NCI-H2196 treated with DMSO at 0.1 percent for 48 hours (cell line): ENCODE measurements around the gene C10orf105.

Source experiments
- DNase-seq: peaks from one replicate; lab custom pipeline; 2025; ENCODE audit not compliant: unreplicated experiment; lab: John Stamatoyannopoulos, UW

C10orf105 gene, protein sequence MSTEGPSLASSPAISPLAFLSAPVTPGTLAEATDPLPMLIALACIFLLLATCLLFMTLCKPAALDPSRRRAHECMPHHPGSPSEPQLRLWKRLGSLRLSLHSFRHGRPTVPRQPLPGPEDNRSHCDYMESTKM

GRCh38 chr10:71719464-71720201, at the start of gene C10orf105:
Gene C10orf105 (minus strand): TSS chr10:71719778. CDS start chr10:71716337, 3,441 bp downstream.
- no peak for DNase-seq

DNA sequence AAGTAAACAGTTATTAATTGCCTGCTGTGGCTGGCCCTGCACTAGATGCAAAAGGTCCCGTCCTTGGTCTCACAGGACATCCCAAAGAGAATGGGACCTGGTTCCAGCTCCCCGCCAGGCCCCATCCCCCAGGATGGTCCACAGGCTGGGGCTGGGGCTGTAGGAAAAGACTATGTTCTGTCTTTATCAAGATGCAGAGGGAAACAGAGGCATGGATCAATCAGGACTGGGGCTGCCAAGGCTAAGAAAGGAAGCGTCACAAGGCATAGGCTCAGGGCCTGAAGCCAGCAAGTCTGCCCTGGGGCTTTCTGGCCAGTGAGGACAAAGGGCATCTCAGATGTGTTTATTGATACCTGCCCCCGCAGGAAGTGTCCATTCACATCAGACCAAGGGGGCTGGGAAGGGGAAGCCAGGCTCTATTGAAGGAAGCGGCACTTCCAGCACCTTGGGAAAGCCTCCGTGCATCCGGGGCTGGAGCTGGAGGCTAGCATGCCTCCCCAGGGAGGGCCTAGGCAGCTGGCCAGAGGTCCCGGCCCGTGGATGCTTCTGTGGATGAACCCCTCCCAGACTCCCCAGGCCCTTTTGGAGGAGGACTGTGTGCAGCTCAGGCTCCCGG, 48.0 kb upstream of the C10orf105 start:
- no peak for DNase-seq

DNA sequence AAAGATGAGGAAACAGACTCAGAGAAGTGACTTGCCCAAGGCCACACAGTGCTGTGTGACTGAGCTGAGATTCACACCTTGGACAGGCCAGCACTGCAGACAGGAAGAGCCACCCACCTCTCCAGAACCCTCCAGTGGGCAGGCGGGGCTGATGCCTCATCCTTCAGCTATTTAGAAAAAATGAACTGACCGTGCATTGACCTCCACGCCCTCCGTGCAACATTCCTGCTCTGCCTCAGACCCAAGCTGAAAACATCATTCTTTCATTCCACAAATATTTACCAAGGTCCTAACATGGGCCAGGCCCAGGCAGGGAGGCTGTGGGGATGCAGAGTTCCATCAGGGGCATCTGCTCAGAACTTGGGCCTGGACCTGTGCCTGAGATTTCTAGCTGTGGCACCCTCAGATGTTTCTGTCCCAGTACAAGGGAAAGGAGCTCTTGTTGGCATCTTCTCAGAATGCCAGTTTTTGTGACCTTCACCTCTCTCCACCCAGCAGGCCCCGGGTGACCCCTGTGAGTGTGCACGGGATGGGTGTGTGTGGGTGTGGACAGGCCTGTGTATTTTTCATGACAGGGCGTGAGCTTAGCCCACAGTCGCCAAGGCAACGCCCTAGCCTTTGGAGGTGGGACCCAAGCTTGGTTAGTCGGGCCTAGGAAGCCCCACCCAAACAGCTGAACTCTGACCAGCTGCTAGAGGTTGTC, 47.3 kb upstream of the C10orf105 start:
- no peak for DNase-seq

DNA sequence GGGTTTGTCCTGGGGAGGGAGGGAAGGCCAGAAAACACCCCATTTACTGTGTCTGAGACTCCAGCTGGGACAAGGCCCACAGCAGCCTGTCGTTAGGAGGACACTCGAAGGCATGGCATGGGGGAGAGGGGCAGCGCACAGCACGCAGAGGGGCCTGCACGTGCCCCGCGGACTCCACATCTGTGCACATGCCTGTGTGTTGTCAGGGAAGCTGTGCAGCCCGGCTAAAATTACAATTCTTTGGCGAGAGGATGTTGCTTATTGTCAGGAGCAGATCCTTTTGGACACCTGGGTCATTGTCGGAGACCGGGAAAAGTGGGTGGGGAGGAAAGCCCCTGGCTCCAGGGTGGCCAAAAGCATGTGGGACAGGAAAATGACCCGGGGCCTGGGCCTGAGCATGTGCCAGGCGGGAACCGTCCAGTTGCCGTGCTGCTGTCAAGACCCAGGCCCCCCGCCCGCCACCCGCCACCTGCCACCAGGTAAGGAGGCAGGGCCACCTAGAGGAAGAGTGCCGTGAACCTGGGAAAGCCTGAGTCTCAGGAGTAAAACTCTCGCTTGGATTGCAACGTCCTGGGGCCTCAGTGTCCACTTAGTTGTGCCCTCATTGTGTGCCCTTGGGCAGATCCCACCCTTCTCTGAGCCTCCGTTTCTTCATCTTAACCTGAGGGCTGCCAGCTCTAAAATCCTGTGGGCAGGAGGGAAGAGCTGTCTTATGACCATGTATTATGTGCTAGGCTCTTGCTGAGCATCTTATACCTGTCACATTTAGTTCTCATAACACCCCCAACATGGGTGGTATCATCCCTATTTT, 46.5 kb upstream of the C10orf105 start:
- no peak for DNase-seq

DNA sequence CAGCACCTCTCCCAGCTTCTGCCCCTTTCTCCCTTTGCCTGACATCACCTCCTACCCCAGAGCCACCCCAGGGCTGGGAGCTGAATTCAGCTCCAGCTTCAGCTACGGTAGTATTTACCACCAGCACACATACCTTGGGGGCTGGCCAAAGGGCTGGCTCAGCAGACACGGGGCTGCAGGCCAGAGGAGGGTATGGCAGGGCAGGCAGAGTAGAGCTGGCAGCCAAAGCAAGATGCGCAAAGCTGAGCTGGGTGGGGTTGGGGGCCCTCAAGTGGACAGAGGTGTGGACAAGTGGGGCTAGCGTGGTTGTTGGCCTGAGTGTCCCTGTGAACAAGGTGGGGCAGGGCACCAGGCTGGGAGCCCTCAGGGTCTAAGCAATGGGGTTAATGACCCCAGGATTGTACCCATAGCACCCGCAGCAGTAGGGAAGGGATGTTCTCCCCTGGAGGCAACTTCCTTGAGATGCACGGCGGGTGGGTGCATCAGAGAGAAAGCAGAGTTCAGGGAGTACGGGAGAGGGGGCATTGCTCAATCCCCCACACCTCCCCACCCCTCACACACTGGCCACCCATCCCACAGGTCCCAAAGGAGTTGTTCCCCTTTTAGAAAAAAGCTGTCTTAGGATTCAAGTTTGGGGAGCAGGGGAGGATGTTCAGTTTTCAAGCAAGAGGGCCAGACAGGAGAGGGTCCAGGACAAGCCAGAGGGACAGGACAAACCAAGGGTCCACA, 45.8 kb upstream of the C10orf105 start:
- DNase-seq = no peak

DNA sequence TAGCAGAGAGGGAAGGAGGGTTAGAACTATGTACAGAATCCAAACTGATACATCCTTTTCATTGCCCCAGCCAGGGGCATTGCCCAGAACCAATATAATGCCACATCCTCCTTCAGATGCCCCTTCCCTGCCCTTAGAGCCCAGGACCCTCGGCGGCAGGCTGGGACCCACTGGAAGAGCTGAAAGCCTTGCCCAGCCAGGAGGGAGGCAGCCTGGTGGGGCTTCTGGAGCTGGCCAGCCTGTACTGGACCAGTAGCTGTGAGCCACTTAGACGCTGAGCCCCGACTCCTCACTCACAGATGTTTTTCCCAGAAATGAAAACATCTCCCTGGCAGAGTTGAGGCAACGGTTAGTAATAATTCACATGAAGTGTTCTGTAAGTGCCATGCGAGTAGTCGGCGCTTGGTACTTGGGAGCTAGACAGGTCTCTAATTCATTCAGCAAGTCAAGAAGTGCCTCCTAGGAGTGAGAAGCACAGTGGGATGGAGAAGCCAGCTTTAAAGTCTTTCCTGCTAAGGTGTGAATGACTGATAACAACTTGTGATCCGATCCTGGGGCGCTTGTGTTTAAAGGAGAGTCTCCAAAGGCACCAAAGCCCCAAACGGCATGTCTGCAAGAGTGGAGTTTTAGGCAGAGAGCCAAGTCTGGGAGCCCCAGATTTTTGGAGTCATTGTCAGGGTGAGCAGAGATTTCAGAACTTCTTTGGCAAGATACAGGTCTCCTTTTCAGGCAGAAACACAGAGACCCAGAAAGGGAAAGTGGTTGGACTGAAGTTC, 44.0 kb upstream of the C10orf105 start:
- DNase-seq = no peak

DNA sequence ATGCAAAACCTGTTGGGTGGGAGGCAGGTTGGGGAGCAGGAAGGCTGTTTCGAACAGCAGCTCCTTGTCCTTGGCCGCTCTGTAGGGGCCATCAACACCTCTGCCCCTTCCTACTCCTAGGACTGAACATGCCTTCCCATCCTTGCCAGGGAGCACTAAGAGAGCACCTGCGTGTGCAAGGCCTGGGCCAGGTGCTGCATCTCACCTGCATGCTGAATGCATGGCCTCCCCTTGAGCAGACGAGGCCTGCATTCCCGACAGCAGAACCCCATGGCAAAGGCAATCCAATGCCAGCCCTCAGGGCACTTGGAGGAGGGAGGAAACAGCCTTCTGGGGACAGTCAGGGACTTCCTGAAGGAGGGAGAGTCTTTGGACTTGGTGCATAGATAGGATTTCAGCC, 42.7 kb upstream of the C10orf105 start:
- DNase-seq = no peak

DNA sequence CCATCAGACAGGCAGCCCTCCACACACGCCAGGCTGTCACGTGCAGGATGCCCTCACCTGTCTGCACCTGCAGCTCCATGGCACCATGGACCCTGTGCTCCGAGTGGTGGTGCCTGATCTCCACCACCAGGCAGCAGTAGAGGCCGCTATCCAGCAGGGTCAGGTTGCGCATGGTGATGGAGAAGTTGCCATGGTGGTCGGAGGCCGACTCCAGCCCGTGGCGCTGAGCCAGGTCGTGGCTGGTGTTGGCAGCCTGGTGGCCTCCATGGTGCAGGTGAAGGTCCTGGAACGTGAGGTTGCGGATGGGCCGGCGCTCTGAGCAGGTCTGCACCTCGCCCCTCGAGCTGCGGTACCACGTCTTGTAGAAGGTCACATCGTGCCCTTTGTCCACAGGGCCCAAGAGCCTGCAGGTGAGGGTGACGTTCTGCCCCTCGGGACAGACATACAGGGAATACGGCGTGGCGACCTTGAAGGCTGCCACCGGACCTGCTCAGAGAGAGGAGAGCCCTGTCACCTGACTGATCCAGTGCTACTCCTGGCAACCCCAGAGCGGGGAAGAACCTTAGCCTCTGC, 42.0 kb upstream of the C10orf105 start:
- no peak for DNase-seq

- no peak for DNase-seq
Measured at GRCh38 chr10:71761105-71761511, 41.5 kb upstream of the C10orf105 start.

DNA sequence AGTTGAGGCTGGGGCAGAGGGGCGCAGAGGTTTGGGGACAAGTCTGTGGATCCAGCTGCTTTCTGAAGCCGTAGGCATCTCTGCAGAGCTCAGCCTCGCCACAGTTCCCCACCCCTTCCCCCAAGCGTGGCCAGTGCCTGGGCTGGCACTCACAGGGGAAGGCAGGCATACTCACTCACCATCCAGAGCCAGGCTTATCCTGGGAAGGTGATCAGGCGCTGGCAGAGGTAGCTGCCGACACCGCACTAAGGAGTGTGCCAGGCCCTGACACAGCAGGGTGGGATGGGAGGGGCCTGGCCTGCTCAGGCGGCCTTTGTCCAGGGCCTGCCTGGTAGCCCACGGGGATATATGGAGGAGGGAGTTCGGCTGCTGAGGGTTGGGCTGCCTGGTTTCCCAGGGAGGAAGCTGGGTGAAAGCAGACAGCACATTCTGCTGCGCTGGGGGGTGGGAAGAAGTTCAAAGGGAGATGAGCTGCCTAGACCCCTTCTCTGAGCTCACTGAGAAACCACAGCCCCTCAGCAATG, 37.9 kb upstream of the C10orf105 start:
- no peak for DNase-seq

DNA sequence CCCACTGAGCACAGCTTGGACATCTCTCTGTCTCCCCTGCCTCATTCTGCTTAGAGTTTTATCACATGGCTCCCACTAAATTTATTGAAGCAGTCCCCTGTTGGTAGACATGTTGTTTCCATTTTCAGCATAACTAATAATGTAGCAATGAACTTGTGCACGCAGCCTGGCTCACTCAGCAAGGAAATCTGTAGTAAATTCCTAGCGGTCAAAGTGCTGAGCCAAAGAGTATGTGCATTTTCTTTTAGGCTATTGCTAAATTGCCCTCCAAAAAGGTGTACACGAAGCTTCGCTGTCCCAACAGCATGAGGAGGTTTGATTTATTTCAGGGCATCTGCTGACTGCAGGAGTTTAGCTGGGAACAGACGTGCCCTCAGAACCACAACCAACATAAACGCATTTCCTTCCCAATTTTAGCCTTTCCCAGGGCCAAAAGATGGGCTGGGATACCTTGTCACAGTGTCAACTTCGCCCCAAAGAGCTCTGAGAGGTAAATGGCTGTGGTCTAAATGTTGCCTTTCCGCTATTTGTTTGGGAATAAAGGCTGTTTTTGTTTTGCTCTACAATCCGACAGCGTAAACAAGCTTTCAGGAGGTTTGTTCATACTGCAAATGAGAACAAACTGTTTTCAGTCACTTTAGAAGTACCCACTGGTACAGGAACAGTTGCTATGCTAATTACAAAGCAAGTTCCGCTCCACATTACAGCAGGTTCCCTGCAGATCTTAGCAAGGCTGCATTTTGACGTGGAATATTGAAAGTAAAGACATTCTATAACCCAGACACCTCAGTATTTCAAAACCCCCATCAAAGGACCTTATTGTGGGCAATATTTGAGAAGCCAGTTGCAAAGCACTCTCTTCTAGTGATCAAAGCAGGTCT, 37.0 kb upstream of the C10orf105 start:
- DNase-seq = no peak

- DNase-seq = no peak
Measured at GRCh38 chr10:71755179-71755879, 35.8 kb upstream of the C10orf105 start.

- no peak for DNase-seq
Measured at GRCh38 chr10:71754562-71754961, 35.0 kb upstream of the C10orf105 start.

DNA sequence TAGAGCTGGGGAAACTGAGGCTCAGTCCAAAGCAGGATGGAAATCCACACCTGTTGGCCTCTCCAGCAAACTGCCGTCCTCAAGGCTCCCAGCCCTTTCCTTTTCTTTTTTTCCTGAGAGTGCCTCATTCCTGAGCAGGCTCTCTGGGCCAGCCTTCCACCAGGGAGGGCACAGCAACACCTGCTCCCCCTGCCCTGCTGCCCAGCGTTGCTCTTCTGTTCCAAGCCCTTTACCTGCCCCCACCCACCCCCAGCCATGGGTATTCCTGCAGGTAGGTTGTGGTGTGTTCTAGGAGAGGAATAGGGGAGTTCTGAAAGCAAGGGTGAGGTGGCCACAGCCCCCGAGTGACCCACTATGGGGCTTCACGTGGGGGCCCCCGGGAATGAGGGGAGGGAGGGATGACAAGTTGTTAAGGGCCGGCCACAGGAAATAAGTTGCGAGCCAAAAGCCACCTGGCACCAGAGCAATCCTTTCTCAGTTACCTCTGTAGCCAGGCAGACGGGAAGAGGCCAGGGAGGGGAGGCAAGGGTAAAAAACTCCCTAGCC, 34.5 kb upstream of the C10orf105 start:
- DNase-seq = no peak

GRCh38 chr10:71753091-71753959, 33.7 kb upstream of the C10orf105 start:
- DNase-seq = no peak

- no peak for DNase-seq
Measured at GRCh38 chr10:71752391-71753090, 33.0 kb upstream of the C10orf105 start.
